ENCODE measurements around the gene ARHGAP22. TPM values are rescaled to one million over a fixed set of nuclear protein-coding genes. Genes with fewer than 3 reads are reported as not detected.

The ARHGAP22 gene
- total RNA-seq, 1 donor from 2014 or later: 3.8 TPM

DNA sequence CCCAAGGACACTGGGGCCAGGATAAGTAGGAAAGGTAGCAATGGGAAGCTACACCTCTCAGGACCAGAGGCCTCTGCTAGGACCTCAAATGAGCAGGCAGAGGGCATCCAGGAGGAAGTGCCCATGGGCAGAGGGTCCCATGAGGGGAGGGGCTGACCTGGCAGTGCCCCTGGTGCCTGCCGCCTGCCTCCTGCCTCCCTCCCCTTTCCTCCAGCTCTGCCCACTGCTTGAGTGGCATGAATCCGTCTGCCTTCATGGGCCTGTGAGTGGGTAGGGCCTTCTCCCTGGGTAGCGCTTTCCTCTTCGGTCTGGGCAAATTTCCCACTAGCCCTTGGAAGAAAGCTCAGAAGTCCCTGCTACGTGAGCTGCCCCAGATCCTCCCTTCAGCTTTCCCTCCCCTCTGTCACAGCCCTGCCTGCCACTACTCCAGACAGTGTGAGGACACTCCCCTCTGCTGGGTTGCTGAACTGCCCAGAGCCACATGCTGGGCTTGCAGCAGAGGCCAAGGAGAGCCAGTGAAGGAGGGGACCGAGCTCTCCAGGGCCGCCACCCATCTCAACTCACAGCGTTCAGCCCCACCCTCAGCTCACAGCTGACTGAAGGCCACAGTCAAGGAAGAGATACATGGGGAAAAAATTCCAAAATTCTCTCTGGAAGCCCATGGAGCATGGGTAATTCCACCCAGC lies 141.4 kb downstream of the ARHGAP22 start:
- peaks cover 34% of the 10 kb centered on the region for H3K4me1 ChIP-seq
- TF ChIP-seq, protein P1, sequence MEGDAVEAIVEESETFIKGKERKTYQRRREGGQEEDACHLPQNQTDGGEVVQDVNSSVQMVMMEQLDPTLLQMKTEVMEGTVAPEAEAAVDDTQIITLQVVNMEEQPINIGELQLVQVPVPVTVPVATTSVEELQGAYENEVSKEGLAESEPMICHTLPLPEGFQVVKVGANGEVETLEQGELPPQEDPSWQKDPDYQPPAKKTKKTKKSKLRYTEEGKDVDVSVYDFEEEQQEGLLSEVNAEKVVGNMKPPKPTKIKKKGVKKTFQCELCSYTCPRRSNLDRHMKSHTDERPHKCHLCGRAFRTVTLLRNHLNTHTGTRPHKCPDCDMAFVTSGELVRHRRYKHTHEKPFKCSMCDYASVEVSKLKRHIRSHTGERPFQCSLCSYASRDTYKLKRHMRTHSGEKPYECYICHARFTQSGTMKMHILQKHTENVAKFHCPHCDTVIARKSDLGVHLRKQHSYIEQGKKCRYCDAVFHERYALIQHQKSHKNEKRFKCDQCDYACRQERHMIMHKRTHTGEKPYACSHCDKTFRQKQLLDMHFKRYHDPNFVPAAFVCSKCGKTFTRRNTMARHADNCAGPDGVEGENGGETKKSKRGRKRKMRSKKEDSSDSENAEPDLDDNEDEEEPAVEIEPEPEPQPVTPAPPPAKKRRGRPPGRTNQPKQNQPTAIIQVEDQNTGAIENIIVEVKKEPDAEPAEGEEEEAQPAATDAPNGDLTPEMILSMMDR (IDR thresholded peaks at IDR 0.05; ENCODE audit: borderline replicate concordance): no peak
- no peaks in the 10 kb centered on the region for H3K36me3 ChIP-seq
- no peaks in the 10 kb centered on the region for H3K9me3 ChIP-seq (replicated peaks)
- H3K27me3 ChIP-seq (ENCODE audit: low read depth): peaks cover 20% of the 10 kb centered on the region
- intact Hi-C loops (cut with micrococcal nuclease): no loop called here
- DNase-seq: no peak
- no peak overlapping the region for H3K4me3 ChIP-seq
- H3K27ac ChIP-seq (replicated peaks): no peak overlapping the region

DNA sequence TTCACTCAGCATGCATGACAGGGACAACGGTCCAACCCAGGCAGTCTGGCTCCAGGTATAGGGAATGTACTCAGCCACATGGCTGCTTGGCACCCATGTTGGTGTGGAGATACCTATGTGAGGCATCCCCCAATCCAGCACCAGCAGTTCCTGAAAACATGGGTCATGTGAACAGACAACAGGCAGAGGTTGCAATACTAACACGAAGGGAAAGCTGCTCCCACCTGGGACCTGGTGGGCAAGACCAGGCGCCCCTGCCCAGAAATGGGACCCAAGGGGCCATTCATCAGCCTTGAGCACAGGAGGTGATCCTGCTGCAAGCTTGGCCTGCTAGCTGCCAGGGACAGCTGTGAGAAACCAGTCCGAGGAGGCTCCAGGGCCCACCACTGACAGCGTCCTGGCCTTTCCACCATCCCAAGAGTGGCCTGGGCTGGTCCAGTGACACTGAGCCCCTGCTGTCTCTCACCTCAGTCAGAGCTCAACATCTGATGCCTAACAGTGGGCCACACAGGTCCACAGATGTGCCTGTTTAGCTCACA lies 142.3 kb downstream of the ARHGAP22 start:
- Histone ChIP-seq H3K9me3 (replicated peaks) (no peaks in the 10 kb centered on the region), H3K27me3 (ENCODE audit: low read depth) (peaks cover 20% of the 10 kb centered on the region), H3K4me1 (peaks cover 34% of the 10 kb centered on the region), H3K27ac (replicated peaks) (no peak overlapping the region), H3K4me3 (no peak overlapping the region), H3K36me3 (no peaks in the 10 kb centered on the region)
- DNase-seq: no peak
- intact Hi-C loops (cut with micrococcal nuclease): no loop called here
- TF ChIP-seq, protein P1 (IDR thresholded peaks at IDR 0.05; ENCODE audit: borderline replicate concordance): no peak

- Histone ChIP-seq H3K36me3 (no peaks in the 10 kb centered on the region), H3K27me3 (ENCODE audit: low read depth) (peaks cover 15% of the 10 kb centered on the region), H3K4me3 (no peak overlapping the region), H3K9me3 (replicated peaks) (no peaks in the 10 kb centered on the region), H3K27ac (replicated peaks) (no peak overlapping the region), H3K4me1 (peaks cover 39% of the 10 kb centered on the region)
- intact Hi-C loops (cut with micrococcal nuclease): no loop called here
- TF ChIP-seq, protein P1 (IDR thresholded peaks at IDR 0.05; ENCODE audit: borderline replicate concordance): no peak
- DNase-seq: no peak
Observed at GRCh38 chr10:48461623-48462481, 143.0 kb downstream of the ARHGAP22 start.

GRCh38 chr10:48460182-48460581 lies 144.7 kb downstream of the ARHGAP22 start:
- TF ChIP-seq, protein P1 (IDR thresholded peaks at IDR 0.05; ENCODE audit: borderline replicate concordance): no peak
- Histone ChIP-seq H3K36me3 (no peaks in the 10 kb centered on the region), H3K4me3 (no peak overlapping the region), H3K27ac (replicated peaks) (no peak overlapping the region), H3K9me3 (replicated peaks) (no peaks in the 10 kb centered on the region), H3K4me1 (peaks cover 33% of the 10 kb centered on the region), H3K27me3 (ENCODE audit: low read depth) (peaks cover 2% of the 10 kb centered on the region)
- DNase-seq: no peak
- intact Hi-C loops (cut with micrococcal nuclease): no loop called here

DNA sequence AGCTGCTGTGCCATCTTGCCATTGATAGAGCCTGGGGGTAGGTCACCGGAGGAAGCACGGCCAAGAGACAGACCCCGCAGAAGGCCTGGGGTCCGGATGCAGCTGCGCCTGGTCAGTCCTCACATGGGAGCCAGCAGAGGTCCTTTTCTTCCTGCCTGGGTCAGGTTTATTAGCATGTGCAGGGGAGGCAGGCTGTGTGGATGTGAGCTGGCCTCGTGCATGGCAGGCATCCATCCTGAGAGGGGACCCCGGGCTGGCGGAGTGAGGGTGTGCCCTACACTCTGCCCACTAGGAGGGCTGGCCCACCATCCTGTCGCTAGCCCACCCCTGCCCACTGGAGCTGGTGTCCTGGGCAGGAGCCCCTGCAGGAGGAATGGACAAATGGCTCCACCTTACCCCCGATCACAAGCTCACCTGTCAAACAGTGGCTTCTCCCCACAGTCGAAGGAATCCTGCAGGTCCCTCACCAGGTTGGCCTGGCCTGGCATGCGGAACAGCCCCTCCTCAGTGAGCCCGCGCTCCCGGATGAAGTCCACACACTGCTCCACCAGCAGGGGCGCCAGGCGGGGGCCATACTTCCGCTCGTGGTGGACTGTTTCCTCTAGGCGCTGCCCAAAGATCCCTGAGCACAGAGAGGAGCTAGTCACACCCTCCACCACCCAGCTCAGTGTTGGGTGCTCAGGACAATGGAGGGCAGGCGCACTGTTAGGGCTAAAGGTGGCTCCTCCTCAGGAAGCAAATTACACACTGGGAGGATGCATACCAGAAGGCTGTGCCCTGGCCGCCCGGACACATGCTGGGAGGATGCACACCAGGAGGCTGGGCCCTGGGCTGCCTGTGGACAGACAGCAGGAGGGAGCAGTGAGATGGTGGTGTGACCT lies 145.4 kb downstream of the ARHGAP22 start:
- H3K27ac ChIP-seq (replicated peaks): no peak overlapping the region
- peaks cover 26% of the 10 kb centered on the region for H3K4me1 ChIP-seq
- intact Hi-C loops (cut with micrococcal nuclease): no loop called here
- H3K4me3 ChIP-seq: no peak overlapping the region
- TF ChIP-seq, protein P1 (IDR thresholded peaks at IDR 0.05; ENCODE audit: borderline replicate concordance): no peak
- no peaks in the 10 kb centered on the region for H3K9me3 ChIP-seq (replicated peaks)
- no peak for DNase-seq
- H3K36me3 ChIP-seq: no peaks in the 10 kb centered on the region
- H3K27me3 ChIP-seq (ENCODE audit: low read depth): no peaks in the 10 kb centered on the region
